ENCODE results near the gene SCN3B.

- TF ChIP-seq, protein P1, sequence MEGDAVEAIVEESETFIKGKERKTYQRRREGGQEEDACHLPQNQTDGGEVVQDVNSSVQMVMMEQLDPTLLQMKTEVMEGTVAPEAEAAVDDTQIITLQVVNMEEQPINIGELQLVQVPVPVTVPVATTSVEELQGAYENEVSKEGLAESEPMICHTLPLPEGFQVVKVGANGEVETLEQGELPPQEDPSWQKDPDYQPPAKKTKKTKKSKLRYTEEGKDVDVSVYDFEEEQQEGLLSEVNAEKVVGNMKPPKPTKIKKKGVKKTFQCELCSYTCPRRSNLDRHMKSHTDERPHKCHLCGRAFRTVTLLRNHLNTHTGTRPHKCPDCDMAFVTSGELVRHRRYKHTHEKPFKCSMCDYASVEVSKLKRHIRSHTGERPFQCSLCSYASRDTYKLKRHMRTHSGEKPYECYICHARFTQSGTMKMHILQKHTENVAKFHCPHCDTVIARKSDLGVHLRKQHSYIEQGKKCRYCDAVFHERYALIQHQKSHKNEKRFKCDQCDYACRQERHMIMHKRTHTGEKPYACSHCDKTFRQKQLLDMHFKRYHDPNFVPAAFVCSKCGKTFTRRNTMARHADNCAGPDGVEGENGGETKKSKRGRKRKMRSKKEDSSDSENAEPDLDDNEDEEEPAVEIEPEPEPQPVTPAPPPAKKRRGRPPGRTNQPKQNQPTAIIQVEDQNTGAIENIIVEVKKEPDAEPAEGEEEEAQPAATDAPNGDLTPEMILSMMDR (optimal IDR thresholded peaks at IDR 0.05 in 1 of 3, IDR thresholded peaks at IDR 0.05 in 1 of 3, conservative IDR thresholded peaks at IDR 0.05 in 1 of 3; ENCODE audit: extremely low read depth in 1 of 3, insufficient read depth in 2 of 3, low read length in 3 of 3) = no peak
- TF ChIP-seq EZH2 (IDR thresholded peaks at IDR 0.05; ENCODE audit: low read length) = no peak
Measured at GRCh38 chr11:123653483-123653826, 969 bp downstream of the SCN3B start.
